T-cell (primary cell): ENCODE results near the gene KCNIP4. TPM values are rescaled to one million over a fixed set of nuclear protein-coding genes. Genes with fewer than 3 reads are reported as not detected.
"Not testable (repeated sequence)": the region's sequence is repeated elsewhere in the genome, so short reads cannot be mapped to it uniquely, and the experiment has no call there.

Experiments
- ATAC-seq, 4 experiments: fragments of 200-7000 bp in 3 of 4; fragments of 150-1000 bp in 1 of 4; cut with Tn5 transposase; replicated peaks in 1 of 4; 1 replicate in 3 of 4; 2 replicates in 1 of 4; pipeline ENCODE4 v1.10.0; 2021; ENCODE audit warnings: moderate library complexity in 3 of 4, mild to moderate bottlenecking in 2 of 4, moderate number of reproducible peaks in 1 of 4
- CTCF ChIA-PET, 2 donors: fragments of 300-600 bp; sonication (Branson Sonifier 250); formaldehyde crosslinking; loops; one replicate each; lab custom pipeline; 2022; ENCODE audit warnings: antibody characterized with exemption in 2 of 2; lab: Charles Lee
- POLR2A ChIA-PET, 2 donors: fragments of 300-600 bp; sonication (Branson Sonifier 250); formaldehyde crosslinking; loops; one replicate each; lab custom pipeline; 2022; ENCODE audit warnings: antibody characterized with exemption in 2 of 2; lab: Charles Lee
- DNase-seq, 35 experiments: peaks; one replicate each; pipeline versions ENCODE4 v3.0.0 to v3.0.0-alpha.2; 2013 to 2023
- H3K27ac ChIP-seq: one replicate; pipeline ENCODE4 v1.5.1; 2013; ENCODE audit warnings: low read length
- H3K27me3 ChIP-seq, 2 experiments: replicated peaks in 1 of 2; 1 replicate in 1 of 2; 2 replicates in 1 of 2; pipeline versions ENCODE4 v1.6.1 to v1.7.0; 2013; ENCODE audit warnings: low read length in 1 of 2, mixed read lengths in 1 of 2; ENCODE audit not compliant: control insufficient read depth in 2 of 2, insufficient read depth in 2 of 2; ENCODE audit errors: extremely low read depth in 1 of 2
- H3K36me3 ChIP-seq, 2 donors: 1 replicate in 1 of 2; 2 replicates in 1 of 2; pipeline versions ENCODE4 v1.6.1 to v1.7.0; 2013; ENCODE audit warnings: low read length in 1 of 2; ENCODE audit not compliant: control insufficient read depth in 2 of 2, insufficient read depth in 1 of 2; ENCODE audit errors: extremely low read depth in 1 of 2
- H3K4me1 ChIP-seq, 2 experiments: 1 replicate in 1 of 2; 2 replicates in 1 of 2; pipeline versions ENCODE4 v1.6.1 to v1.7.0; 2013; ENCODE audit warnings: low read length in 2 of 2, mixed read lengths in 1 of 2; ENCODE audit not compliant: insufficient read depth in 2 of 2, control insufficient read depth in 1 of 2; ENCODE audit errors: extremely low read depth in 1 of 2
- H3K4me3 ChIP-seq, 2 donors: 1 replicate in 1 of 2; 2 replicates in 1 of 2; pipeline versions ENCODE4 v1.5.1 to v1.7.0; 2013; ENCODE audit warnings: mild to moderate bottlenecking in 2 of 2, low read length in 1 of 2, moderate library complexity in 1 of 2; ENCODE audit not compliant: control insufficient read depth in 1 of 2; ENCODE audit errors: extremely low read depth in 1 of 2
- H3K9me3 ChIP-seq: 2 replicates; pipeline ENCODE4 v1.7.0; 2013
- H3K27ac Mint-ChIP-seq, 2 donors: one replicate each; pipeline ENCODE4 v1.8.0; 2020 to 2021; ENCODE audit warnings: mild to moderate bottlenecking in 2 of 2, mixed read lengths in 2 of 2
- H3K27me3 Mint-ChIP-seq, 2 donors: one replicate each; pipeline ENCODE4 v1.8.0; 2021 to 2022; ENCODE audit warnings: mixed read lengths in 2 of 2
- H3K36me3 Mint-ChIP-seq: one replicate; pipeline ENCODE4 v1.8.0; 2021; ENCODE audit warnings: mixed read lengths
- H3K4me1 Mint-ChIP-seq, 3 donors: one replicate each; pipeline ENCODE4 v1.8.0; 2020 to 2022; ENCODE audit warnings: mixed read lengths in 3 of 3, mild to moderate bottlenecking in 1 of 3
- H3K4me3 Mint-ChIP-seq, 3 donors: one replicate each; pipeline ENCODE4 v1.8.0; 2020 to 2022; ENCODE audit warnings: mild to moderate bottlenecking in 3 of 3, mixed read lengths in 3 of 3, moderate library complexity in 3 of 3
- H3K9me3 Mint-ChIP-seq, 3 donors: one replicate each; pipeline ENCODE4 v1.8.0; 2020 to 2022; ENCODE audit warnings: mixed read lengths in 3 of 3
- WGBS: methylation state at CpG from one replicate; pipeline ENCODE4 v1.1.5; 2013; ENCODE audit warnings: missing lambda C conversion rate; ENCODE audit not compliant: insufficient coverage; 5-methylcytosine and 5-hydroxymethylcytosine counted together
- total RNA-seq, 35 experiments: library from RNA in 6 of 35; stranded (reverse) in 6 of 35; fragments of 120-200 nt in 1 of 35; gene quantifications; one replicate each; pipeline versions ENCODE4 v1.2.1 to v1.2.4 and lab custom pipeline; 2013 to 2026

KCNIP4 gene
- total RNA-seq, 5 donors from 2014 or later (not counting 1 experiment from before 2014, with no cell fraction given) = not detected

GRCh38 chr4:20761382-20761781, 1187.2 kb downstream of the KCNIP4 start:
- Histone ChIP-seq H3K27ac (no peak overlapping the region), H3K9me3 (no peaks in the 10 kb centered on the region), H3K36me3 (no peaks in the 10 kb centered on the region), H3K4me1 (no peaks in the 10 kb centered on the region), H3K27me3 (no peaks in the 10 kb centered on the region), H3K4me3 (no peak overlapping the region)
- H3K4me3 Mint-ChIP-seq = no peak overlapping the region
- DNase-seq (no peak), ATAC-seq (no peak)
- no peak overlapping the region for H3K27ac Mint-ChIP-seq
- no peaks in the 10 kb centered on the region for H3K4me1 Mint-ChIP-seq
- H3K27me3 Mint-ChIP-seq = no peaks in the 10 kb centered on the region
- no peaks in the 10 kb centered on the region for H3K36me3 Mint-ChIP-seq
- ChIA-PET CTCF (interaction anchor here in 1 of 2 donors (0.8 kb wide), 1 partner anchor 11 kb away, joined by 4 read pairs; no protein-coding TSS in a partner anchor), POLR2A (no interaction called here)
- no peaks in the 10 kb centered on the region for H3K9me3 Mint-ChIP-seq

GRCh38 chr4:20760053-20760452, 1188.5 kb downstream of the KCNIP4 start:
- WGBS = no CpG with 5 or more reads among the region's 2 CpGs
- no peaks in the 10 kb centered on the region for H3K36me3 Mint-ChIP-seq
- no peaks in the 10 kb centered on the region for H3K27me3 Mint-ChIP-seq
- no peak overlapping the region for H3K4me3 Mint-ChIP-seq
- CTCF ChIA-PET = no interaction called here
- H3K4me1 Mint-ChIP-seq = no peaks in the 10 kb centered on the region
- no peaks in the 10 kb centered on the region for H3K27me3 ChIP-seq
- no peak overlapping the region for H3K27ac ChIP-seq
- no peaks in the 10 kb centered on the region for H3K9me3 ChIP-seq
- ATAC-seq (no peak), DNase-seq (no peak)
- POLR2A ChIA-PET = no interaction called here
- H3K36me3 ChIP-seq = no peaks in the 10 kb centered on the region
- no peak overlapping the region for H3K27ac Mint-ChIP-seq
- H3K4me3 ChIP-seq = no peak overlapping the region
- no peaks in the 10 kb centered on the region for H3K4me1 ChIP-seq
- H3K9me3 Mint-ChIP-seq = no peaks in the 10 kb centered on the region

- H3K4me1 Mint-ChIP-seq = peaks cover 0 to 2% (median 0%) of the 10 kb centered on the region in 3 donors
- no peaks in the 10 kb centered on the region for H3K9me3 ChIP-seq
- H3K36me3 Mint-ChIP-seq = peaks cover 20% of the 10 kb centered on the region
- H3K27me3 ChIP-seq = no peaks in the 10 kb centered on the region
- no CpG with 5 or more reads among the region's 1 CpG for WGBS
- no peak overlapping the region for H3K4me3 Mint-ChIP-seq
- DNase-seq (no peak), ATAC-seq (no peak)
- H3K27ac Mint-ChIP-seq = no peak overlapping the region
- CTCF ChIA-PET = no interaction called here
- peaks cover 0 to 4% of the 10 kb centered on the region in 2 donors for H3K36me3 ChIP-seq
- H3K27ac ChIP-seq = no peak overlapping the region
- no peak overlapping the region for H3K4me3 ChIP-seq
- H3K27me3 Mint-ChIP-seq = no peaks in the 10 kb centered on the region
- POLR2A ChIA-PET = no interaction called here
- no peaks in the 10 kb centered on the region for H3K4me1 ChIP-seq
- H3K9me3 Mint-ChIP-seq = no peaks in the 10 kb centered on the region
These were observed 1194.5 kb downstream of the KCNIP4 start for GRCh38 chr4:20754036-20754435.

DNA sequence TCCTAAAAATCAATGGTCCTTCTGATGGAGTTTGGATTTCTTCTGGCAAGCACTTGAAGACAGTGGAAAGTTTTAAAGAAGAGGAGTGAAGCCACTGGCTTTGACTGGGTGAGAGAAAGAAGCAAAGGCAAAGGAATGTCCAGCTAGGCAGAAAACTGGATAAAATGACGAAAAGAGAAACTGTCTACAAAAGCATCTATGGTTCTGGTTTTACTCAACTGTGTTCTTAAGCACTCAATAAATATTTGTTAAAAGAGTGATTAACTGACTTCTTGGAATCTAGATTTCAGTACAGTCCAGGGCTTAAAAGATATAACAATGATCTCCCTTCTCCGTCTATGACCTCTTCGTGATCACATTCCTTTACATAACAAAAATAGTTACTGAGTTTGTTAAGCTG, 1195.9 kb downstream of the KCNIP4 start:
- no peak overlapping the region for H3K4me3 ChIP-seq
- no peaks in the 10 kb centered on the region for H3K4me1 ChIP-seq
- H3K27me3 Mint-ChIP-seq = no peaks in the 10 kb centered on the region
- ChIA-PET CTCF (no interaction called here), POLR2A (no interaction called here)
- H3K27me3 ChIP-seq = no peaks in the 10 kb centered on the region
- H3K4me3 Mint-ChIP-seq = no peak overlapping the region
- no CpG with 5 or more reads among the region's 3 CpGs for WGBS
- peaks cover 0 to 2% (median 0%) of the 10 kb centered on the region in 3 donors for H3K4me1 Mint-ChIP-seq
- H3K9me3 ChIP-seq = no peaks in the 10 kb centered on the region
- peaks cover 20% of the 10 kb centered on the region for H3K36me3 Mint-ChIP-seq
- no peaks in the 10 kb centered on the region for H3K9me3 Mint-ChIP-seq
- no peak for DNase-seq
- peaks cover 0 to 4% of the 10 kb centered on the region in 2 donors for H3K36me3 ChIP-seq
- no peak overlapping the region for H3K27ac Mint-ChIP-seq
- no peak overlapping the region for H3K27ac ChIP-seq
- ATAC-seq = no peak

DNA sequence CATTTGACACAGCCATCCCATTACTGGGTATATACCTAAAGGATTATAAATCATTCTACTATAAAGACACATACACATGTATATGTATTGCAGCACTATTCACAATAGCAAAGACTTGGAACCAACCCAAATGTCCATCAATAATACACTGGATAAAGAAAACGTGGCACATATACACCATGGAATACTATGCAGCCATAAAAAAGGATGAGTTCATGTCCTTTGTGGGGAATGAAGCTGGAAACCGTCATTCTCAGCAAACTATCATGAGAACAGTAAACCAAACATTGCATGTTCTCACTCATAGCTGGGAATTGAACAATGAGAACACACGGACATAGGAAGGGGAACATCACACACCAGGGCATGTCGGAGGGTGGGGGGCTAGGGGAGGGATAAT, 1202.6 kb downstream of the KCNIP4 start:
- H3K27me3 ChIP-seq, H3K27ac Mint-ChIP-seq, H3K4me3 Mint-ChIP-seq, H3K4me1 ChIP-seq, H3K4me3 ChIP-seq, H3K4me1 Mint-ChIP-seq, H3K9me3 ChIP-seq, POLR2A ChIA-PET, DNase-seq, CTCF ChIA-PET, H3K27me3 Mint-ChIP-seq, H3K36me3 ChIP-seq, ATAC-seq, H3K27ac ChIP-seq: not testable (repeated sequence)
- Mint-ChIP-seq H3K9me3 (peaks cover 5 to 30% (median 17%) of the 10 kb centered on the region in 3 donors), H3K36me3 (peaks cover 23% of the 10 kb centered on the region)
- no CpG with 5 or more reads among the region's 4 CpGs for WGBS

DNA sequence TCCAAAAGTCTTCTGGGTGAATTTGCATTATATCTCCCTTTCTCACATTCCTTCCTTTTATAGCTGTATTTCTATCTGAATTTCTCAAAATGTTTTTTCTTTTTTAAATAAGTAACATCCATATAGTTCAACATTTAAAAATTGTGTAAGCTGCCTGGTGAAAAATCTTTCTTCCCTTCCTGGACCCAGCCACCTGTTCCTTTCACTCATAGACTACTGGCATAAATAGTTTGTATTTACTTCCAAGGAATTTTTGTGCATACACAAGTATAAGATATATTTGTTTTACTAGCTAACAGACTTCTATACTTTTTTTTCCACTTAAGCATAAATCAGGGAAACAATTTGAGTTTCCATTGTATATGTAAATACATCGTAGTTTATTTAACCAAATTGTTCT, 1212.6 kb downstream of the KCNIP4 start:
- Mint-ChIP-seq H3K27me3 (no peaks in the 10 kb centered on the region), H3K36me3 (peaks cover 78% of the 10 kb centered on the region), H3K9me3 (peaks cover 18 to 31% (median 30%) of the 10 kb centered on the region in 3 donors), H3K27ac (no peak overlapping the region), H3K4me3 (no peak overlapping the region), H3K4me1 (no peaks in the 10 kb centered on the region)
- ATAC-seq (no peak), DNase-seq (no peak)
- WGBS = no CpG with 5 or more reads among the region's 1 CpG
- H3K4me1 ChIP-seq = no peaks in the 10 kb centered on the region
- H3K36me3 ChIP-seq = no peaks in the 10 kb centered on the region
- no peaks in the 10 kb centered on the region for H3K27me3 ChIP-seq
- no peak overlapping the region for H3K27ac ChIP-seq
- H3K4me3 ChIP-seq = no peak overlapping the region
- ChIA-PET CTCF (no interaction called here), POLR2A (interaction anchor here in 1 of 2 donors (0.7 kb wide), 1 partner anchor 13 kb away, joined by 4 read pairs; no protein-coding TSS in a partner anchor)
- H3K9me3 ChIP-seq = peaks cover 9% of the 10 kb centered on the region

DNA sequence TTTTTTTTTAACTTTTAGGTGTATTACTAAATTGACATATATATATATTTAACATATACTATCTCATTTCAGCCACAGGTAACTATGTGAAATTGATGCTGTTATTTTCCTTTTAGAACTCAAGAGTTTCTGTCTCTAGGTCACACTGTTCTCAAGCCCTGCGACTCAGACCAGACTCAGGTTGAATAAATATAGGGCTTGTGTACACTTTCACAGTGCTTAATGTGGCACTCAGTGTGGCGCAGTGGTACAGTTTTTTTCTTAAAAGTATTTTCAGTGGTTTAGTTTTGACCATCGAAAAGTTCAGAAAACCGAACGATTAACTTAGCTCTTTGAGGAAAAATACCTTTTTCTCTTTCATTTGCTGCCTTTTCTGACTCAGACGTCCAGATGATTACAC, 1223.7 kb downstream of the KCNIP4 start:
- Histone ChIP-seq H3K27ac (no peak overlapping the region), H3K27me3 (no peaks in the 10 kb centered on the region), H3K4me3 (no peak overlapping the region), H3K4me1 (no peaks in the 10 kb centered on the region), H3K36me3 (peaks cover 9 to 31% of the 10 kb centered on the region in 2 donors), H3K9me3 (peaks cover 2% of the 10 kb centered on the region)
- no peaks in the 10 kb centered on the region for H3K4me1 Mint-ChIP-seq
- peaks cover 73% of the 10 kb centered on the region for H3K36me3 Mint-ChIP-seq
- ChIA-PET POLR2A (no interaction called here), CTCF (no interaction called here)
- H3K9me3 Mint-ChIP-seq = peaks cover 4 to 15% (median 5%) of the 10 kb centered on the region in 3 donors
- DNase-seq (no peak), ATAC-seq (no peak)
- no peaks in the 10 kb centered on the region for H3K27me3 Mint-ChIP-seq
- no peak overlapping the region for H3K27ac Mint-ChIP-seq
- H3K4me3 Mint-ChIP-seq = no peak overlapping the region
- 80% methylated on average over 5 of the region's 6 CpGs for WGBS
